RKO (cell line): Measurements from ENCODE around the gene BCAM.
"Not testable (repeated sequence)": the region's sequence is repeated elsewhere in the genome, so short reads cannot be mapped to it uniquely, and the experiment has no call there.

Experiments
- DNase-seq: peaks from one replicate; pipeline ENCODE4 v3.0.0-alpha.2; 2016; ENCODE audit warnings: low spot score

Gene BCAM

GRCh38 chr19:44808463-44809371, at the start of gene BCAM:
TSS of gene BCAM (plus strand) at chr19:44809103. CDS start at chr19:44809125, 22 bp downstream.
- peak; percentile 49 for DNase-seq

- no peak for DNase-seq
Measured at GRCh38 chr19:44762038-44762437, 46.9 kb upstream of the BCAM start.

DNA sequence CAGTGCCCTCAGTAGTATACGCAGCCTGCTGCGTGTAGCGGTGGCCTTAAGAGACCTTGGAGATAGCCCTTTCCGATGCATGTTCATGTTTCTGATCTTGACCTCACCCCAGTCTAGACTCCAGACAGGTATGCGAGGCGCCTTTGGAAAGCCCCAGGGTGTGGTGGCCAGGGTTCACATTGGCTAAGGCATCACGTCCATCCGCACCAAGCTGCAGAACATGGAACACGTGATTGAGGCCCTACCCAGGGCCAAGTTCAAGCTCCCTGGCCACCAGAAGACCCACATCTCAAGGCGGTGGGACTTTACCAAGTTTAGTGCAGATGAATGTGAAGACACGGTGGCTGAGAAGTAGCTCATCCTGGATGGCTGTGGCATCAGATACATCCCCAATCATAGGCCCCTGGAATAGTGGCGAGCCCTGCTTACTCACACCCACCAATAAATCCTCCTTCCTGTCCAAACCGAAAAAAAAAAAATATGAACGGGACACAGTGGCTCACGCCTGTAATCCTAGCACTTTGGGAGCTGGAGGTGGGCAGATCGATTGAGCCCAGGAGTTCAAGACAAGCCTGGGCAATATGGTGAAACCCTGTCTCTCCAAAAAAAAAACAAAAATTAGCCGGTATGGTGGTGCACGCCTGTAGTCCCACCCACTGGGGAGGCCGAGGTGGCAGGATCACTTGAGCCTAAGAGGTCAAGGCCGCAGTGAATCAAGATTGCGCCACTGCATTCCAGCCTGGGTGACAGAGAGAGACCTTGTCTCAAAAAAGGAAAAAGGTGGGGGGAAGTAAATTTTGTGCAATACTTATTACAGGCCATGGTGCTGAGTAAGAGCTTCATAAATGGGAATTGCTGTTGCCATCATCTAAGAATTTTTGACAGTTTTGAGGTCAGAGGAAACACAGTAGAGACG, 43.6 kb upstream of the BCAM start:
- no peak for DNase-seq

DNA sequence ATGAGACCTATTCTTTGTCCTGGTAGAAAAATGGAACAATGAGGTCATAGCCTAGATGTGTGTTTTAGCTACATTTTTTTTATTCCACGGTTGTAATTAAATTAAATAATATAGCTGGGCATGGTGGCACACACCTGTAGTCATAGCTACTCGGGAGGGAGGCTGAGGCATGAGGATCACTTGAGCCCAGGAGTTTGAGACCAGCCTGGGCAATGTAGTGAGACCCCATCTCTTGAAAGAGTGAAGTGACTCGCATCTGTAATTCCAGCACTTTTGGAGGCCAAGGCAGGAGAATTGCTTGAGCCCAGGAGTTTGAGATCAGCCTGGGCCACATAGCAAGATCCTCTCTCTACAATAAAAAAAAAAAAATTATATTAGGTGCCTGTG, 43.0 kb upstream of the BCAM start:
- DNase-seq = no peak

DNA sequence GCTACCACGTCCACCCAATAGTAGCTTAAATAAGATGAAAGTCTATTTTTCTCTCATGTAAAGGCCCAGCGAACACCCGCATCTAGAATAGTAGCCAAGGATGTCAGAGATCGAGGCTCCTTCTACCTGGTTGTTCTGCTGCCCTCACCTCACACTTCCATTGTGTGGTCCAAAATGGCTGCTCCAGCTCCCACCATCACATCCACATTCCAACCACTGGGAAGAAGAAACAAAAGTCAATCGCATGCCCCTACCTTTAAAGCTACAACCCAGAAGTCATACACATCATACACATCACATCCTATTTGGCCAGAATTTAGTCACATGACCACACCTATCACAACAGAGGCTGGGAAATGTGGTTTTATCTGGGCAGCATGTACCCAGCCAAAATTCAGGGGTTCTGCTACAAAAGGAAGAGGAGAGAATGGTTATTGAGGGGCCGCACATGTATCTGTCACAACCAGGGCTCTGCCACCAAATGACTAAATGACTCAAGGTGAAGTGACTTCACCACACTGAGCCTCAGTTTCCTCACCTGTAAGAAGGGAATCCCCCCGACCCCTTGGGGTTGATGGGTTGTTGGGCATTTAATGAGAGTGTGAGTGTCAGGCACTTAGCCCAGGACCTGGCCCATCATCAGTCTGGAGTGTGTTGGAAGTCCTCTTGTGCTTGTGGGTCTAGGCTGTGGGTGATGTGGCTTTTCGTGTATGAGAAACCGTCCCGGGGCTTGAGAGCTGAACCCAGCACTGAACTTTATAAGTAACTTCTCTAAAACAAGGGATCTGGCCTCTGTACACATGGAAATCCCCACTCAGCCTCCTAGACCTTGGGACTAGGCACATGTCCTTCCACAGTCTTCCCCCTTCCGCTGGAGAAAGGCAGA, 41.4 kb upstream of the BCAM start:
- no peak for DNase-seq

DNA sequence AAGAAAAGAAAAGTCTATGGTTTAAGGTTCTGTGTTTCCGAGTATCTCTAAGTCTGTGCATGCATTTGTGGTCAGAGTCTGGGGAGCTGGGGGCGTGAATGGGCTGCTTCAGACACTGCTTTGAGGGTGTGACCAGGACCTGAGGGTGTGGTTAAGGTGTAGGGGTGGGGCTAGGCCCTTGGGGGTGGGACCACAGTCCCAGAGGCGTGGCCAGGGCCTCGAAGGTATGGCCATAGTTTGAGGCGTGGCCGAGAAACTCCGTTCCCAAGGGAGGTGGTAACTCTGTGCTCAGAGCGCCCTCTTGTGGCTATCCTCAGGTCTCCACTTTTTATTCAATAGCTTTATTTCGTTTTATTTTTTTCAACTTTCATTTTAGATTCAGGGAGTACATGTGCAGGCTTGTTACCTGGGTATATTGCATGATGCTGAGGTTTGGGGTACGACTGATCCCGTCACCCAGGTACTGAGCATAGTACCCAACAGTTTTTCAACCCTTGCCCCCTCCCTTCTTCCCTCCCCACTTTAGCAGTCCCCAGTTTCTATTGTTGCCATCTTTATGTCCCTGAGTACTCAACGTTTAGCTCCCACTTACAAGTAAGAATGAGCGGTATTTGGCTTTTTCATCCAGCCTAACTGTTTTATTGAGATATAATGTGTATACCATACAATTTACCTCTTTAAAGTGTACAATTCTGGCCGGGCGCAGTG, 38.2 kb upstream of the BCAM start:
- peak; percentile 93 for DNase-seq

- DNase-seq = not testable (repeated sequence)
Measured at GRCh38 chr19:44772144-44772543, 36.8 kb upstream of the BCAM start.

- DNase-seq = no peak
Measured at GRCh38 chr19:44772959-44773358, 35.9 kb upstream of the BCAM start.

GRCh38 chr19:44775676-44776240, 33.1 kb upstream of the BCAM start:
- DNase-seq = no peak

DNA sequence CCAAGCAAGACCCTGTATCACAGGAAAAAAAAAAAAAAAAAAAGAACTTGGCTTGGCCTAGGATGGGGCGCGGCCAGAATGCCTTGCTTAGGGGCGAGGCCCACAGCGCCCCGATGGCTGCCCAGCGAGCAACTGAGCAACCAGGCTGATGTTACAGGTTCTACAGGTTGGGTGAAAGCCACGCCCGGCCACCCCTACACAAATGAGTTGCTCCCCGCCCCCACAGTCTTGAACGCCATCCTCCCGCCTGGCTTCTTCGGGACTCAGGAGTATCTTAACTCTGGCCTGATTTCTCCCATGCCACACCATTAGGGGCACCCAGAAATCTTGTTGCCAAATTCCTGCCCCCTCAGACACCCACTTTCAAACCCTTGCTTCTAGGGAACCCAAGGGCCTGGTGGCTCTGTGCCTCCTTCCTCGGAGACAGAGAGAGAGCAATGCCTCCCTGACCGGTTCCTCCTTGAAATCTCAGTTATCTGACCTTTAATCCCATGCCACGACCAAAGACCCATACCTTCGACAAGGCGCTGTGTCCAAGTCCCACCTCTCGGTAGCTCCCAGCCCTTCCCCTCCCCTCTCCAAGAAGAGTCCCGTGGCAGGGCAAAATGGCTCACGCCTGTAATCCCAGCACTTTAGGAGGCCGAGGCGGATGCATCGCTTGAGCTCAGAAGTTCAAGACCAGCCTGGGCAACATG, 32.4 kb upstream of the BCAM start:
- no peak for DNase-seq

- DNase-seq = no peak
Measured at GRCh38 chr19:44777715-44778347, 31.1 kb upstream of the BCAM start, which contains the start of gene CBLC. TSS of gene CBLC (plus strand) at chr19:44777890. CDS start at chr19:44777932, 42 bp downstream.

DNA sequence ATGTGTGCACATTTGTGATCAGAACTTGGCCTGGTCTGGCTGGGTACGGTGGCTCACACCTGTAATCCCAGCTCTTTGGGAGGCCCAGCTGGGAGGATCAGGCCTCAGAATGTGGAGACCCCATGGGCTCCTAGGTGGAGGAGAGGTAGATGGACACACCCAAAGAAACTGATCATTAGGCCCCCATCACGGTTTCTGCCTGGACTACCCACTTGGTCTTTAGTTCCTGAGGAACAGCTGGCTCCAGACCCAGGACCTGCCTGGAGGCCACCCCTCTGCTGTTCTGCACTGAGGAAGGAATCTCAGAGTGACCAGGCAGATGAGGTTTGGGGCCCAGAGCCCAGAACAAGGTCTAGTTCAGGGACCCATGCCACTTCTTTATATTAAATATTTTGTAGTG, 29.8 kb upstream of the BCAM start:
- no peak for DNase-seq

- not testable (repeated sequence) for DNase-seq
Measured at GRCh38 chr19:44781694-44782093, 27.2 kb upstream of the BCAM start.

DNA sequence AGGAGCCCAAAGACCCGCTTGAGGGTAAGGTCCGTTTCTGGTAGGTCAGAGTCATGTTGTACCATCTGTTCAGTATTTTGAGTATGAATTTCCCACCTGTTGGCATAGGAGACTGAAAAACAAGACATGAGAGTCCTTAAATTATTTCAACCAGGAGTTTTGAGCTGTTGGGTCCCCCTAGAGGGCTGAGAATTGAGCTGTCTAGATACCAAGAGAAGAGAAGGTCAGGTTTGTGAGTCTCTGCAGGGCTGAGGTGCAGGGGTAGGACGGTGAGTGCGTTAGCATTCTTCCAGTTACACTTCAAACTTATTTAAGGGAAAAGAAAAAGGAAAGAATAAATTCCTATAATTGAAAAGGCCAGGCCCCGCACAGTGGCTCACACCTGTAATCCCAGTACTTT, 26.2 kb upstream of the BCAM start:
- no peak for DNase-seq

DNA sequence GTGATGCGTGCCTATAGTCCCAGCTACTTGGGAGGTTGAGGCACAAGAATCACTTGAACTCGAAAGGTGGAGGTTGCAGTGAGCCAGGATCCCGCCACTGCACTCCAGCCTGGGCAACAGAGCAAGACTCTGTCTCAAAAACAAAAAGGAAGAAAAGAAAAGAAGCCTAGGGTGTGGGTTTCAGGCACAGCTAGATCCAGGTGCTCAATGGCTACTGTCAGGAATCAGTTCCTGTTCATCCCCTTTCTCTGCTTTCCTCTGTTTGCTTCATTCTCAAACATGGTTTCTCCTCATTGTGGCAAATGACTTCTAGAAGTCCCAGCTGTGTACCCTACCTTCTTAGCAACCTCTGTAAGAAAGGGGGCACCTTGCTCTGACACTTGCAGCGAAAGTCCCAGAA, 25.4 kb upstream of the BCAM start:
- DNase-seq = no peak

- DNase-seq = no peak
Measured at GRCh38 chr19:44785271-44785670, 23.6 kb upstream of the BCAM start.

- DNase-seq = no peak
Measured at GRCh38 chr19:44785993-44786392, 22.9 kb upstream of the BCAM start.

DNA sequence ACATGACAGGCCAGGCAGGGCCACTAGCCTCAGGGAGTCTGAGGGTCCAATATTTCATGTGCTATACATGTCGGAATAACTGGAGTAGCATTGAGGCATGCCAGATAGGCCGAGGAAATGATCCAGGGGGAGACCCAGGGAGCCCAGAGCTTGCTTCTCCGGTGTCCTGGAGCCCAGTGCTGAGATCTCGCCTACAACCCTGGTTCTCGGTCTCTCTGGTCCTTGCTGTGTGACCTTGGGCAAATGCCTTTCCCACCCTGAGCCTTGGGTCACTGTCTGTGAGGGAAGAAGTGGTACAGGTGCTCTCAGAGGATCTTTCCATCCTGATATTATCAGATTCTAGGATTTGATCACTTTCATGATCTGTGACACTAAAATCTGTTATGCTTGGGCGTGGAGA, 19.9 kb upstream of the BCAM start:
- DNase-seq = no peak

DNA sequence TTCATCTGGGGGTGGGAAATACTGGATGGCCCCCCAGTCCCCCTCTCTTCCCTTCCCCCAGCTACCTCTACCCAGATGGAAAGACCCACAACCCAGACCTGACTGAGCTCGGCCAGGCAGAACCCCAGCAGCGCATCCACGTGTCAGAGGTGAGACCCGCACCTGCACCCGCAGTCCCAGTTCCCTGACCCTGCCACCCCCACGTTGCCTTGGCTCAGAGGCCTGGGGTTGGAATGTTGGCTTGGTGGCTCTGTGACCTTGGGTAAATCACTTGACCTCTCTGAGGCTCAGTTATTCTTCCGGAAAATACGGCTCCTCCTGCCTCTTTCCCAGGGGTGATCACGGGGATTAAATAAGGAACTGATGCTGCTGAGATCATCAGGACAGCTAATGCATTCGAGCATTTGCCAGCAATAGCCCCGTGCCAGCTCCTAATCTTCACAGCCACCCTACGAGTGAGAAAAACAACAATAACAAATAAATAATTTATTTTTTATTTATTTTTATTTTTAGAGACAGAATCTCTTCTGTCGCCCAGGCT, 18.9 kb upstream of the BCAM start:
- DNase-seq = no peak
